MCF 10A (cell line): ENCODE results near the gene CPNE4. TPM values are rescaled to one million over a fixed set of nuclear protein-coding genes. Genes with fewer than 3 reads are reported as not detected.

Experiments used
- BruUV-seq: library from RNA; stranded (reverse); fragments of 400-500 nt; replicated peaks from 2 replicates; lab custom pipeline; 2021; lab: Mats Ljungman, UMichigan
- CTCF ChIA-PET: fragments of 300-600 bp; sonication (Branson Sonifier 250); formaldehyde crosslinking; extraction: SDS; loops from one replicate; lab custom pipeline; 2021; ENCODE audit warnings: antibody characterized with exemption, inconsistent platforms; lab: Yijun Ruan, JAX
- POLR2A ChIA-PET: fragments of 300-600, 350-650 bp; sonication (Branson Sonifier 250); formaldehyde crosslinking; extraction: SDS; loops from one replicate; lab custom pipeline; 2020; ENCODE audit warnings: antibody characterized with exemption, inconsistent platforms; lab: Yijun Ruan, JAX
- DNase-seq: peaks from one replicate; pipeline ENCODE4 v3.0.0-alpha.2; 2018; ENCODE audit not compliant: unreplicated experiment
- H3K27ac Mint-ChIP-seq: one replicate; pipeline ENCODE4 v1.8.0; 2022; ENCODE audit warnings: mild to moderate bottlenecking, low read depth, mixed read lengths; ENCODE audit not compliant: unreplicated experiment
- H3K27me3 Mint-ChIP-seq: one replicate; pipeline ENCODE4 v1.8.0; 2022; ENCODE audit warnings: mixed read lengths; ENCODE audit not compliant: insufficient read depth, unreplicated experiment
- H3K36me3 Mint-ChIP-seq: one replicate; pipeline ENCODE4 v1.8.0; 2022; ENCODE audit warnings: mild to moderate bottlenecking, moderate library complexity, mixed read lengths; ENCODE audit not compliant: insufficient read depth, unreplicated experiment
- H3K4me1 Mint-ChIP-seq: one replicate; pipeline ENCODE4 v1.8.0; 2022; ENCODE audit warnings: mixed read lengths; ENCODE audit not compliant: insufficient read depth, unreplicated experiment
- H3K4me3 Mint-ChIP-seq: one replicate; pipeline ENCODE4 v1.8.0; 2022; ENCODE audit warnings: mild to moderate bottlenecking, moderate library complexity, mixed read lengths; ENCODE audit not compliant: unreplicated experiment
- H3K9me3 Mint-ChIP-seq: one replicate; pipeline ENCODE4 v1.8.0; 2022; ENCODE audit warnings: mixed read lengths; ENCODE audit not compliant: unreplicated experiment
- intact Hi-C: fragments of 100-400 bp; cut with micrococcal nuclease; formaldehyde crosslinking; loops from 2 replicates; pipeline ENCODE4 v1.14.1; 2022
- total RNA-seq: library from RNA; stranded (reverse); gene quantifications from 2 replicates; pipeline ENCODE4 v1.2.3, GENCODE V29; 2022
- TF ChIP-seq, protein P1 (sequence below): fragments of 200-600 bp; IDR thresholded peaks from one replicate; pipeline ENCODE4 v1.8.0; 2022; ENCODE audit warnings: antibody characterized with exemption, mild to moderate bottlenecking; ENCODE audit not compliant: unreplicated experiment

Gene CPNE4
- total RNA-seq, 1 experiment from 2014 or later = not detected

DNA sequence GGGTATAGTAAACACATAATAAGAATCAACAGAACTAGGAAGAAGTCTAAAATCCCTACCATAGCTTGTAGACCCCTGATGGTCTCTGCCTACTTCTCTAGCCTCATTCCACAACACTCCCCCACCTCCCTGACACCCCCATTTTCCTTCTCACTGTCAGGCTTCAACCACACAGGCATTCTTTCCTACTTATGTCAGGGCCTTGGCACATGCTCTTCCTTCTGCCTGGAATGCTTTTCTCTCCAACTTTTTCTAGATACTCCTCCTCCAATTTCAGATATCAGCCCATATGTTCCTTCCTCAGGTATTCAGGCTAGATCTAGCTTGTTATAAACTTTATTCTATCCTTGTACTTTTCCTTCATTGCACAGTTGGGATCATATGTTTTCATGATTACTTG, 426.1 kb downstream of the CPNE4 start:
- Mint-ChIP-seq H3K4me3 (no peak overlapping the region), H3K4me1 (no peaks in the 10 kb centered on the region), H3K27ac (no peak overlapping the region), H3K27me3 (peaks cover 17% of the 10 kb centered on the region), H3K9me3 (no peaks in the 10 kb centered on the region), H3K36me3 (no peaks in the 10 kb centered on the region)
- ChIA-PET POLR2A (no interaction called here), CTCF (interaction anchor here (1.0 kb wide), 1 partner anchor 576 kb away, joined by 4 read pairs; no protein-coding TSS in a partner anchor)
- BruUV-seq = no TSS peak
- TF ChIP-seq, protein P1, sequence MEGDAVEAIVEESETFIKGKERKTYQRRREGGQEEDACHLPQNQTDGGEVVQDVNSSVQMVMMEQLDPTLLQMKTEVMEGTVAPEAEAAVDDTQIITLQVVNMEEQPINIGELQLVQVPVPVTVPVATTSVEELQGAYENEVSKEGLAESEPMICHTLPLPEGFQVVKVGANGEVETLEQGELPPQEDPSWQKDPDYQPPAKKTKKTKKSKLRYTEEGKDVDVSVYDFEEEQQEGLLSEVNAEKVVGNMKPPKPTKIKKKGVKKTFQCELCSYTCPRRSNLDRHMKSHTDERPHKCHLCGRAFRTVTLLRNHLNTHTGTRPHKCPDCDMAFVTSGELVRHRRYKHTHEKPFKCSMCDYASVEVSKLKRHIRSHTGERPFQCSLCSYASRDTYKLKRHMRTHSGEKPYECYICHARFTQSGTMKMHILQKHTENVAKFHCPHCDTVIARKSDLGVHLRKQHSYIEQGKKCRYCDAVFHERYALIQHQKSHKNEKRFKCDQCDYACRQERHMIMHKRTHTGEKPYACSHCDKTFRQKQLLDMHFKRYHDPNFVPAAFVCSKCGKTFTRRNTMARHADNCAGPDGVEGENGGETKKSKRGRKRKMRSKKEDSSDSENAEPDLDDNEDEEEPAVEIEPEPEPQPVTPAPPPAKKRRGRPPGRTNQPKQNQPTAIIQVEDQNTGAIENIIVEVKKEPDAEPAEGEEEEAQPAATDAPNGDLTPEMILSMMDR = no peak
- intact Hi-C loops = no loop called here
- DNase-seq = no peak

DNA sequence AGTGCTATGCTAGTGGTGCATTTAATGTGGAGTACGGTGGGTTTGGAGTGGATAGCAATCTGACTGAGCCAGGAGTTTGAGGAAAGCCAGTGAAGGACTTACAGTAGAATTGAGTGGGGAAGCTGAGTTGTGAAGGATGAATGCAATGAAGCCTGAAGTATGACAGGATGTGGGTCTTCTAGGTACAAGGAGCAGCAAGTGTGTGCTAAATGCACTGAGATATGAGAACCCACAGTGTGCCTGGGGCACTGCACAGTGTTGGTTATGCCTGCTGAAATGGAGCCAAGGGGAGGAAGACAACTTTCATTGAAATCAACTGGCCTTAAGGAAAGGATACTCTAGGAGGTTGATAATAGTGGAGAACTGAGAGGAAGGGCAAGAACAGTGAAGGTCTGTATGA, 426.5 kb downstream of the CPNE4 start:
- TF ChIP-seq, protein P1 = no peak
- no peak for DNase-seq
- CTCF ChIA-PET = no interaction called here
- BruUV-seq = no TSS peak
- Mint-ChIP-seq H3K4me3 (no peak overlapping the region), H3K27ac (no peak overlapping the region), H3K36me3 (no peaks in the 10 kb centered on the region), H3K4me1 (no peaks in the 10 kb centered on the region), H3K27me3 (peaks cover 17% of the 10 kb centered on the region), H3K9me3 (no peaks in the 10 kb centered on the region)
- intact Hi-C loops = no loop called here
- POLR2A ChIA-PET = no interaction called here

DNA sequence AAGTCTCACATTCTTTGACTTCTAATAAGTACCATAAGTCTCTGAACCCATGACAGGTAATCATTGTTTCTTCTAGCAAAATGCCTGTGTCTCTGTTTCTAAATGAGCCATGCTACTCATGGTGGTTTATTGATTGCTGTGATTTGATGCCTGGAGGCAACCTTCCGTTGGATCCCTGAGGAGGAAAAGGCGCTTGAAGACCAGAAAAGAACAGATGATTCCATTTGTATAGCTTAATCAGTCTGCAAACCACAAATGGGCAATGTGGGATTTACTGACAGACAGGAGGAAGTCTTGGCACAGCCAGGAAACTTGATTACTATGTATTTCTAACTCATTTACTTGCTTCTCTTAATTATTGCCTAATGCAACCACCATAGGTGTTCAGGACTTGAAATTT, 428.9 kb downstream of the CPNE4 start:
- no peaks in the 10 kb centered on the region for H3K36me3 Mint-ChIP-seq
- ChIA-PET CTCF (interaction anchor here (0.7 kb wide), 1 partner anchor 18 kb away, joined by 3 read pairs; no protein-coding TSS in a partner anchor), POLR2A (no interaction called here)
- no TSS peak for BruUV-seq
- peaks cover 17% of the 10 kb centered on the region for H3K27me3 Mint-ChIP-seq
- no peaks in the 10 kb centered on the region for H3K9me3 Mint-ChIP-seq
- TF ChIP-seq, protein P1 = no peak
- no peaks in the 10 kb centered on the region for H3K4me1 Mint-ChIP-seq
- DNase-seq = no peak
- intact Hi-C loops = no loop called here
- no peak overlapping the region for H3K27ac Mint-ChIP-seq
- H3K4me3 Mint-ChIP-seq = no peak overlapping the region

DNA sequence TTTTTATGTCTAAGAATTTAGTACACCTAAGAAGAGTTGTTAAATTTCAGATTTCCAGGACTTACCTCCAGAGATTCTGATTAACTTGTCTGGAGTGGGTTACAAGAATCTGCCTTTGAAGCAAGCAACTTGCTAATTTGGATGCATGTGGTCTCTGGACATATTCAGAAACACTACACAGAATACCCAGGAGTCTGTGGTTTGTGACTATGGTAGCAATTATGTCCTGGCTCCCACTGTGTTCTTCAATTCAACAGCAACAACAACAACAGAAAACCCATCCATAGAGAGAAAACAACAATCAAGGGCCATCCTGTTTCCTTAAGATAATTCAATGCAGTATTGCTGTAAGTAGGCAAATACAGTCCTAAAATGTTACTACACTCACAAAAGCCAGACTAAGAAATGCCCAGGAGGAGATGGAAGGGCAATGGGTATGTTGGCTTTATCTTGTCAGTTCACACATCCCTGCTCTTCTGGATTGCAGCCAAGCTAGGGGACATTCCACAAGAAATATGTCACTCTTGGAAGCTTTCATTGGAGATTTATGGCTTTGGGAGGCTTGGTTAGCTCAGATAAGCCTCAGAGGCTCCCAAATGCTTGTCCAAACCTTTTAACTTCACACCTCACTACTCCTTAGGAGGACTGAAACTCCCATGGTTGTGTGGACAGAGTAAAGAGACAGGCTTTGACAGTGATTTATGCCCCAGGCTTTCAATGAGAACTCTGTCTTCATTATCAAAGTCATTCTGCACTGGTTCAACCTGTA, 432.6 kb downstream of the CPNE4 start:
- TF ChIP-seq, protein P1 = no peak
- ChIA-PET CTCF (no interaction called here), POLR2A (no interaction called here)
- intact Hi-C loops = no loop called here
- Mint-ChIP-seq H3K27me3 (no peaks in the 10 kb centered on the region), H3K36me3 (no peaks in the 10 kb centered on the region), H3K9me3 (no peaks in the 10 kb centered on the region), H3K27ac (no peak overlapping the region), H3K4me3 (no peak overlapping the region), H3K4me1 (no peaks in the 10 kb centered on the region)
- no TSS peak for BruUV-seq
- DNase-seq = no peak
